ENCODE measurements around the gene FOXL2. TPM values are rescaled to one million over a fixed set of nuclear protein-coding genes. Genes with fewer than 3 reads are reported as not detected.

FOXL2 gene
- total RNA-seq, 1 donor from 2014 or later: not detected

DNA sequence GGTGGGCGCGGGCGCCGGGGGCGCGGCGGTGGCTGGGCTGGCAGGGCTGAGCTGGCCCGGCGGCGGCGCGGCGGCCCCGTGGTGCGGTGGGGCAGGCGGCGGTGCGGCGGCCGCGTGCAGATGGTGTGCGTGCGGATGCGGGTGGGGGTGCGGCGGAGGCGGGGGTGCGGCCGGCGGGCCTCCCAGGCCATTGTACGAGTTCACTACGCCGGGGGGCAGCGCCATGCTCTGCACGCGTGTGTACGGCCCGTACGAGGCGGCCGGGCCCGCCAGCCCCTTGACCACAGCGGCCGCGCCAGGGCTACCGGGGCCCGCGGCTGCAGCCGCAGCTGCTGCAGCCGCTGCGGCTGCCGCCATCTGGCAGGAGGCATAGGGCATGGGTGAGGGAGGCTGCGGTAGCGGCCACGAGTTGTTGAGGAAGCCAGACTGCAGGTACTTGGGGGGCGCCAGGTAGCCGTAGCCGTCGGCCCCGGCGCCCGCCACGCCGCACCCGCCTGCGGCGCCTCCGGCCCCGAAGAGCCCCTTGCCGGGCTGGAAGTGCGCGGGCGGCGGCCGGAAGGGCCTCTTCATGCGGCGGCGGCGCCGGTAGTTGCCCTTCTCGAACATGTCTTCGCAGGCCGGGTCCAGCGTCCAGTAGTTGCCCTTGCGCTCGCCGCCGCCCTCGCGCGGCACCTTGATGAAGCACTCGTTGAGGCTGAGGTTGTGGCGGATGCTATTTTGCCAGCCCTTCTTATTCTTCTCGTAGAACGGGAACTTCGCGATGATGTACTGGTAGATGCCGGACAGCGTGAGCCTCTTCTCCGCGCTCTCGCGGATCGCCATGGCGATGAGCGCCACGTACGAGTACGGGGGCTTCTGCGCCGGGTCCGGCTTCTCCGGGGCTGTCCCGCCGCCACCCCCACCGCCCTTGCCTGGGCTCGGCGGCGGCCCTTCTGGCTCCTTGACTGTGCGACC, 951 bp downstream of the FOXL2 start:
- no peak for DNase-seq

DNA sequence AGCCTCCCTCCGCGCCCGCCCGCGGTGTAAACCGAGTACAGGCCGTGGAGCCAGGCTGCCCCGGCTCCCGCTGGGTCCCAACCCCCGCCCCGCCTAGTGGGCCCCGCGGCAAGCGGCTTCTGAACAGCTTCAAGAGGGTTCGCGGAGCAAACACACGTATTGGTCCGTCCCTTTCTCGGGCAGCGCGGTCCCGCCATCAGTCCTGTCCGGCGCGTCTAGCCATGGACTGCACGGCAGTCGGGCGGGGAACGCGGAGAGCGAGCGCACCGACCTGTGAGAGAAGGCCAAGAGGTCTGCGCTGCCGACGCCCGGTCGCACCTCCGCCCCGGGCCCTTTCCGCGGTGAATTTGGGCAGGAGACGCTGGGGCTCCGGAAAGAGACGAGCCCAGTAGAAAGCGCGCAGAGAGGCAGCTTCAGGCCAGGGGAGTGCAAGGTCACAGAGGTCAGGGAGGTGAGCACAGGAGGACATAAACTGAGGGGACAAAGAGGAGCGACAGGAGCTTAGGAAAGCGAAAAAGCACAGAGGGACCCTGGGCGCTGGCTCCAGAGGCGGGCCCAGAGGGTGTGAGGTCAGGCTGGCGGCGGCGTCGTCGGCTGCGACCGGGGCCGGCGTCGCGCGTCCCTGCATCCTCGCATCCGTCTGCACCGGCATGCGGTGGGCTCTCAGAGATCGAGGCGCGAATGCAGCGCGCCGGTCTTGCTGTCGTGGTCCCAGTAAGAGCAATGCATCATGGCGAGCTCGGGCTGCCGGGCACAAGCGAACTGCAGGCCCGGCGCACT, 1.8 kb downstream of the FOXL2 start:
- DNase-seq: no peak

DNA sequence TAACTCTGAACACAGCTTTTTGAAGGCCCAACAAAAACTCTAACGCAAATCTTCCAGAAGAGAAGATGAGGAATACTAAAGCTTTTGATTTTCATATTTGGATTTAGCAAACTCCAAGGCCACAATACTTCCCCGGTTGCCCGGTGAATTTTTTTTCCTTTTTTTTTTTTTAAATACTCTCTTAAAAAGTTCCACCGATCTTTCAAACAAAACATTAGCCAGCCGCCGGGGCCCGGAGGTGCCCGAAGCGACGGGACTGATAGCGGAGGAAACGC, 2.3 kb downstream of the FOXL2 start:
- no peak for DNase-seq

DNA sequence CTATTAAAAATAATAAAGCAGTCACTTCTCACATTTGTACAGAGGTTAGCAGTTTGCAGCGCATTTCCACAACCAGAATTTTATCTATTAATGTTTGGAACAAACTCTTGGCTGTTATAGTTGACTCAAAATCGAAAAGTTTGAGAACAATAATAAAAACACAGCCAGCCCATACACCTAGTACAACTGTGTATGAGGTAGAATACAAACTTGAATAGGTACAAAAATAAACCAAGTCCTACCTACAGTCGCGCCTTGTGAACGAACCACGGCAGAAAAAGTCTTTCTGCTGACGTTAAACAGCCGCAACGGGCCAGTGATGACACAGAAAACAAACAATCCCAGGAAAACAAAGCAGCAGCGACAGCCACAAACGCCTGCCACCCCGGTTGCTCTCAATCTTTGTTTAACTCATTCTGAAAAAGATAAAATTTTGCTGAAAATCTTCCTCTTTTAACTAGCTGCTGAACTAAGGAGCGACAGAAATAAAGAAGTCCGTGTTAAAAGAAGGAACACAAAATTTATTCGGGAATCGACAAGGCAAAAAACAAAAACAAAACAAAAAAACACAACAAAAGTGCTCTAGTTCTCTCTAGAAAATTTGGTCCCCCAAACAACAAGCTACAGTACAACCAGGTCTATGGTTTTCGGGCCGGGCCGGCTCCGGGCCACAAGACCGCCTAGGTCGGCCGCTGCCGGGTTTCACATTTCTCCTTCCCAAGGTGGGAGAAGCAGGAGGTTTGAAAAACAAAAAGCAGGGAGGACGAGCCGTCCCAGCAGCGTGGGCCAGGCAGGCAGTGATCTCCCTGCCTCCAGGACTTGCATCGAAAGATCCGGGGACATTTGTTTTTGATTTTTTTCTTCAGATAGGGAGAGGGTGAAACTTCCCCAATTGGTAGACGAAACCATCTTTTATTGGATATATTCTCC, 2.9 kb downstream of the FOXL2 start:
- DNase-seq: no peak

DNA sequence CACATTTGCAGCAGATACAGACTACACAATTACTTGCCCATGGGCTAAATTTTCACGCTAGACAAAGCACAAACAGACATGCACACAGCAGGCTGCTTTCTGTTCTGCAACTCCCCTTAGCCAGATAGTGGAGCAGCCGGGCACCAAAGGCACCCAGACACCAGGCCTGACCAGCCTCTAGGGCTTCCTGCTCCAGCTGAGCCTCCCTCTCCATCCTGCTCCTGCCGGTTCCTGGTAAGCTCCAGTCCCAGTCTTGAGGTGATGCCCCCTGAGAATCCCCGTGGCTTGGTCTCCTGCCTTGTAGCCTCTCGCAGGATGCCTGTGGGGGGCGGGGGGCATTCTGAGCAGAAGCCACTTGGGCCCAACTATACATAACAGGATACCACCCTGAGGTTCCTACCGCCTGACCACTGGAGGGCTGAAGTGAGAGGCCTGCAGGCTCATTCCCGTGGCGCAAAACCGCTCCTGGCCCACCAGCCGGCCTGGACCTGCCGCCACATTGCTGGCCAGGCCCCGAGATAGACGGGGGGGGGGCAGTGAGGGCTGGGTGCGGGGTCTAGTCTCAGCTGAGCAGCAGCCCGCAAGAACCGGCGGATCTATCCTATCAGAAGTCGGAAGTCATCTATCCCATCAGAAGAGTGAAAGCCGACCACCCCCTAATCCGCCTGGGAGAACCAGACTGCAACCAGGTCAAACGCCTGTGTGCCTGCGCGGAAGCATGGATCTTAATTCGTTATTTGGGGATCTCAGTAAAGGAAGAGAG, 3.9 kb downstream of the FOXL2 start:
- DNase-seq: no peak

DNA sequence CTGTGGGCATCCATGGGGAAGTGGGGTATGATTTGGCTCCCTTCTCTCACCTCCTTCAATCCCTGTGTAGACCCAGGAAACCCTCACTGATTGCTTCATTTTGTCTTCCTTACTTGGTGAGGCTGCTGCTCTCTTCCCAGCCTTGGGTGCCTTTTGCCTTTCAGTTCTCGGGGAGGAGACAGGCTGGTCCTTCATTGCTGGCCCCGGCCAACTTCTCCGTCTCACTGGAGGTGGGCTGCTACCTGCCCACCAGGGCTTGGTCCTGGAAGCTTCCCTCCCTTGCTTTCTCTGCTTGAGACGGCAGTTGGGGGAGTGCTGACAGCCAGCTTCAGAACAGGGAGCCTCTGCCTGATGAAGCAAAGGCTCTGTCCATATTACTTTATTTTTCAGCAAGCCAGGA, 4.7 kb downstream of the FOXL2 start:
- DNase-seq: no peak

DNA sequence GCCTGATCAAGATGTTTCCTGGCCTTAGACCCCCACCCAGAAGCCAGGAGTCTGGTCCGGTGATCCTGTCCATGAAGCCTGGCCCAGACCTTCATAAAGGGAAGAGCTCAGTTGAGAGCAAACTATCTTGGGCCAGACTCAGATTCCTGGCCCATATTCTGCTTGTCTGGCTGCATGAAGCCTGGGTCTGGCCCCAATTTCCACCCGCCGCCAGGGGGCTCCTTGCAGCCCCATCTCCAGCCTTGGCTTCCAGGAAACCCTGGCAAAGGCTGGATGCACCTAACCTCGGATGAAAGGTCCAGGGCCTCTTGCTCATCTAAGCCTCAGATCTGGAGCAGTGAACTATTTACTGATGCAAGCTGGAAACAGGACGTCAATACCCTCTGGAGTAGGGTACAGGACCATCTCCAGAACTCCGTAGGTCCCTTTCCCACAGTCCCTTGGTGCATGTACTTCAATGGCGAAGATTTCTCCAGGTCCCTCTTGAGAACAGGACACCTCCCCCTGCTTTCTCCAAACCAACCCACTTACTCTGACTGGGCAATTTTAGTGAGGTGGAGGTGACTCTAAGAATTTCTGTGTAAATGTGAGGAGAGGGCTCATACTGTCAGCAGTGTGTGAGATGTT, 5.6 kb downstream of the FOXL2 start:
- peak; percentile 69 for DNase-seq

DNA sequence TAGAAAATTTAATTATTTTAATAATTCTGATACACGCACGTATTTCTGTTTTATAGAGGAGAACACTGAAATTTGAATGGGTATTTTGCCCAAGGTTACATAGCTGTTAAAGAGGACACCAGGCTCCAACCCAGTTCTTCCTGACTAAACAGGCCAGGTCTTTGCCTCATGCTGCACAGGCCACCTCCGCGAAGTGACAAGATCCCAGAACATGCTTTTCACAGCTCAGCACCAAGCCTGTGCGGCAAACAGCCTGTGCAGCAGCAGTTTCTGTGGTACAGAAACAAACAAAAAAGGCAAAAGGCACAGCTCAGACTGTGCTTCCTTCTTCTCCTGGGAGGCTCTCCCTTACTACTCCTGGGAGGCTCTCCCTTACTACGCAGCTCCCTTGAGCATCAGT, 6.5 kb downstream of the FOXL2 start:
- DNase-seq: no peak

DNA sequence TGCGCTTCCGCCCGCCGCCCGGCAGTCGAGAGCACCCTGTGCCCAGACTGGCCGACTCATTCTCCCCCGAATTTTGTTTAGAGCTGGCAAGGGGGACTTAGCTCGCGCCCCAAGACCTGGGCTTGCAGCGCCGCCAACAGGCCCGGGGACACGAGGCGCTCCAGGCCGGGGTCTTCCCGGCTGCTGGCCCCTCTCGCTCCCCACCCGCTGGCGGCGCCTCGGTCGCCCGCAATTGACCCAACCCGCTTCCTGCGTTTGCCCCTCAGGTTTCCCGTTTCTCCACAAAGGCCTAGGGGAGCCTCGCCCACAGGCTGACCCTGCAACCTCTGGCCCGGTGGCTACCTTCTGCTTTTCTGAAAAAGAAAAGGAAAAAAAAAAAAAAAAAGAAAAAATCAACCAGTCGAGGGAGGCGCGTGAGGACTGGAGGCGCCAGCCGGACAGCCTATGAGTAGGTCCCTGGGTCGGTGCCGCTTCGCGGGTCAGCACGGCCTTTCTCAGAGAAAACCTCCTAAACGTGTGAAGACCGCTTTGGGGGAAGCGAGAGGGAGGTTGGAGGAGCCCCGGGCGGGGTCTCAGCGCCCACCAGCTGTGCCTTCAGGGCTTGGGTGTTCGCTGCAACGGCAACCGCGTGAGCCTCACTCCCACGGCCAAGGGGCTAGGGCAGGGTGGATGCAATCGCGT, 7.2 kb downstream of the FOXL2 start:
- DNase-seq: no peak

DNA sequence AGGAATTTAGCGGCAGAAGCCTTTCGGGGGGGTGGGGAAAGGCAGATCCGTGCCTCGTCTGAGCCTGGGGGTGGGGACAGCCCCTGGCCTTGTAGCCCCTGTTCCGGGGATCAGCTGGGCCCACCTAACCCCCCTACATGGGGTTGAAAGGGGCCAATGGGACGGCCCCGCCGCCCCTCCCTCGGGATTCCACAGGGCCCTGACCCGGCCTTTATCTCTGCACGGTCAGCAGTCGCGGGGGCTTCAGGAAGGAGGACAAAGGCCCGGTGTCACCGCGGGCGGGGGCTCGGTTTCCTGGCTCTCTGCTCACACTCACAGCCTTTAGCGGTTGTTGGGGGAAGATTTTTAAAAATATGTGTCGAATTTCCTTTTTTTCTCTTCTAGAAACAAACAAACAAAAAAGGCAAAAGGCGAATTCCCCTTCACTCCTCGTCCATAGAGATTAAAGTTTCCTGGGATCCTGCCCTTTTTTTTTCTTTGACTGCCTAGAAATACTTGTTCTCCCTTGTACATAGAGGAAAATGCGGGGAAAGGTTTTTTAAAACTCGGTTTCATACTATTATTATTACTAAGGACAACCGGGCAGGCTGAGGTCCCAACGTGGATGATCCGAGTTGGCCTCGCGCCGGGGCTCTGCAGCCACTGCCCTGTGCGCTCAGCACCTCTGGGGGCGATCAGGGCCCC, 7.9 kb downstream of the FOXL2 start:
- DNase-seq: no peak

DNA sequence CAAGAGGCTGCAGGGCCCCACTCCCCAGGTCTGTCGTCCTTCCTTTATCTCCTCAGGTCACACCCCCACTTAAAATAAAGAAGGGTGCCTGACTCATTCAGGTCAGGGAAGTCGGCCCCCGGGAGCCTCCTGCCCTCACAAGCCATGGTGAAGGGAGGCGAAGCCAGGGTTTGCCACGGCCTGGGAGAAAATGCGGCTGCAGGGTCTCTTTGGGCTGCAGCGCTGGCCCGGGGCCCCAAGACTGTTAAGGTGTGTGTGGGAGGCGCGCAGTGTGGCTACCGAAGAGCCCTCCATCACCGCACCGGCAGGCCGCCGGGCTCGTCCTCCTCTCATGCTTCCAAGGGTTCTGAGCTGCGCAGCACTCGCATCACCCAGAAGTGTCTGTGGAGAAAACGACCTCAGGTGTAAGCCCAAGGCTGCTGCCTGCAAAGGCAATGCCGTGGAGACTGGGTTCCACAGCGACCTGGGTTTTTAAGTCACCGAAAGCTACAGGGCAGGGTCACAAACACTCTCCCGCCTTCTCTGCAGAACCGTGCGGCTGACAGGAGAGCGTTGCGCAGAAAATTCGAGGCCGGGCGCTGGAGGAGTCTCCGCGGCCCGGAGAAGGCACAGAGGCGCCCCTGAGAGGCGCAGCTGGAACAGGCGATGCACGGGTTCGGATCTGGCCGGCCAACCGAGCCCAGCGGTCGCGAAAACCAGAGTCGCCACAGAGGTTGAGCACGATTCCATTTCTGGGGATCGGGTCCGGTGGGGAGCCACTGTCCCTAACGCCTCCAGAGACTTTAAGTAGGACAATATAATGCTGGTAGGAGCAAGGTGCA, 8.7 kb downstream of the FOXL2 start:
- no peak for DNase-seq

DNA sequence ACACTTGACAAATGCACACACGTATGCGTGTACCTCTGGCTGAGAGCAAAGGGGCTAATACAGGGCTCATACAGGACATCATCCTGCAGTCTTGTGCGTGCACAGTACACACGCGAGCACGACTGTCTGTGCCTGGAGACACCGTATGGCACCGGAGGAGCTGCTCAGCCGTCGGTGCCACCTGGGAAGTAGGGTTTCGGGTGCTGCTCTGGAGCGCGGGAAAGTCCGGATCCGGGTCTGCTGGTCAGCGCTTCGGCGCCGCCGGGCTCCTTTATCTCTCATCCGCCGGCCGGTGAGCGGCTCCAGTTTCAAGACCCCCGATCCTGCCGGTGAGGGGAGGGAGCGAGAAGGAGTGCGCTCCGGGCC, 9.3 kb downstream of the FOXL2 start:
- no peak for DNase-seq

DNA sequence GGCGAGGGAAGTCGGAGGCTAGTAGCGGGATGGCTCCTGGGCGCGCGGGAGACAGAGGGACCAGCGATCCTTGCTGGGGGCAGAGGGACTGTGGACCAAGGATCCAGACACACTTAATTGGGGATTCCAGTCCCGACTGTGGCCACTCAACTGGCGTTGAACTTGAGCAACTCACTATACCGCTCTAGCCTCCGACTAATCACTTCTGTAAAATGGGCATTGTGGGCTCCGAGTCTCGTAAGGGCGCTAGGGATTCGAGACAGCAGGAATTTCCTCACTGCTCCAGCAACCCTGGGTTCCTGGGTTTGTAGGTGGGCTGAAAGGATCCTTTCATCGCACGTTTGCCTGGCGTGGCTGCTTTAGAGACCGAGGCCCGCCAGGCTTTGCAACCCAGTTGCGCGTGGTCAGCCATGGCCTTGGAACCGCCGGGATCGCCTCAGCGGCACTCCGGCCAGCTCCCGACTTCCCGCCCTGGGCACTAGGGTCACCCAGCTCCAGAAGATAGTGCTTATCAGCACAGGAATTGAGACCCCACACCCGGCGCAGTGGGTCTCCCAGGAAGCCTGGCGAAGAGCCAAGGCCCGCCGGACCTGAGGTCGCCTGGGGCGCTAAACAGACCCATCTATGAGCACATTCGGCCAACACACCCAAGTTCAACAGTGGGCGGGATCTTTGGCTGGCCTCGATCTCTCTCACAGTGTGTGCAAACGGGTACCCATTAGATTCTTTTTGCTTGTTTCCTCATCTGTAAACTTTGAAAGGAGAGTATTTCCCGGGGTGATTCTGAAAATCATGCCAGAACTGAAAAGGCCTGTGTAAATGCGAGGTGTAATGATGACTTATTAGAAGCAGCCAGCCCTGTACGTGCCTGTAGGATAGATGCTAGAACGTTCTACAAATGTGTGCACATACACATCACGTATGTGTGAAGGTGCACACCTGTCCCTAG, 9.9 kb downstream of the FOXL2 start:
- no peak for DNase-seq

DNA sequence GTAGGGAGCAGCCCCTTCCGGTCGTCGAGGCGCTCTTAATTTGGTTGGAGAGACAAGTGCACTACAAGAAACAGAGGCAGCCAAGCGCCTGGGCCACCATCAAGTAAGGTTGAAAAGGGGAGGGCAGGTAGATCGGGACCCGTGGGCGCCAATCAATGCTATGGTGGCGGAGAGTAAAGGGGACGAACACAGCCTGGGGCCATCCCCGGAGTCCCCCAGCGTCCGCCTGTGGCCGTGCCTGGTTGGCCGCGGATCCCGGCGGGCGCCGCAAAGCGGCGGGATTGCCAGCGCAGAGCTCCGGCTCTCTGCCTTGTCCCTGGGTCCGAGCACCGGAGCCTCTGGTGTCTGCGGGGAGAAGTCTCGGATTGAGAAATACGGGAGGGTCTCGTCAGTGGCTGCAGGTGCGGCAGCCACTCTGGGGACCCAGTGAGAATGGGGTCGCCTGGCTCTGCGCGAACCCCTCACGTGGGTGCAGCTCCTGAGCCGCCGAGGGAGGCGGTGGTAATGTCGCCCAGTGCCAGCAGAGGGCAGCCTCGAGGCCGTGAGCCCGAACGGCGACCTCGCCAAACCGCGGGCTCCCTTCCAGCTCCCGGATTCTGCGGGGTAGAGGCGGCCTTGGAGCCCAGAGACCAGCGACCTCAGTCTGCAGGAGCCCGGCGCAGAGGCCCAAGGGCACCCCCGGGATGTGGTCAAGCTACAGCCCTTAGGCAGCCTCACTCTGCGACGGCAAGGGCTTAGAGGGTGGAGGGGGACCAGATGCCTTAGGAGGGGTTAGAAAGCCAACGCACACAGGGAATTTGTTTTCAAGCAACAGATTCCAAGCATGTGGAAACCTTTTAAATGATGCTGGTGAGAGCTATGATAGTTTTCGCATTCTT, 10.8 kb downstream of the FOXL2 start:
- DNase-seq: peak; percentile 75

DNA sequence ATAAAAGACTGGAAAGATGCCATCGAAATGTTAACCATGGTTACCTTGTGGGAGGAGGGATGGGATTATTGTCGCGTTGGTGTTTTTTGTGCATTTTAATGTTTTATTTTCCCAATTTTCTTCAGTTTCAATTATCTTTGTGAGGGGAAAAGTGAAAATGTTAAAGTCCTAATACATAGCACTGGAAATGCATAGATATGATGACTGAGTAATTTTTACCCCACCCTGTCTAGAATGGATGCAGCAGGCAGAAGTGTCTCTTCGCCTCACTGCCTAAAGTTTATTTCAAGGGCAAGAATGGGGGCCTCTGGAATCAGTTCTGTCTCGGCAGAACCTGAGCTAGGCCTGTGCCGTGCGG, 11.5 kb downstream of the FOXL2 start:
- DNase-seq: no peak

DNA sequence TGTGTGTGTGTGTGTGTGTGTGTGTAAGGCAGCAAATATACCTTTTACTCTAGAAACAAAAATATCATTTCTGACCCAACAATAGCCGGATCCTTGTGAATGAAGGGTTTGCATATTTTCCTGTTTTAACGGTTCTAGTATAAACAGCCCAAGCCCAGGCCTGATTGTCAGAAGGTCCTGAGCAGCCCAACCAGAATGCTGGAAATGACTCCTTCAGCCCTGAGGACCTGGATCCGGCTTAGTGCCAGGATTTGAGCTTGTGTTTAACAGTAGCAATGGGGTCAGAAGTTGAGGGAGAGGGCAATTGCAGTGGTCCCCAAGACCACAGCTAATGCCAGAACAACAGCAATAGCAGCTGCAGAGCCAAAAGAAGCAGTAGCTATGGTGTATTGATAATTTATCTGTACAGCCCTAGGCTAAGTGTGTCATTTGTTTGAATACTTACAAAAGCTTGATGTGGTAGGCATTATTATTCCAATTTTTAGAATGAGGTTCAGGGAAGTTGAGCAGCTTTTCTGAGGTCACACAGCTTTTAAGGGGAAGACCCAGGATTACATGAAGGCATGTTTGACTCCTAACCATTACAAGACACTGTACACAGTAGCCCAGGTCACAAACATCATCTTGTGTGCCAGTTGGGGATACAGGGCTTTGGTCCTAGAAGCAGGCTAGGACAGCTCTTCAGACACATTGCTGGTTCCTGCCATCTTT, 12.8 kb downstream of the FOXL2 start:
- peak; percentile 64 for DNase-seq
